ENCODE measurements around the gene KPNB1. TPM values are rescaled to one million over a fixed set of nuclear protein-coding genes. Genes with fewer than 3 reads are reported as not detected.
A peak's percentile ranks its signal among the peaks of the same experiment; 100 is the strongest.

KPNB1 gene
- total RNA-seq, 3 donors from 2014 or later, result 162 to 269 (median 217) TPM

DNA sequence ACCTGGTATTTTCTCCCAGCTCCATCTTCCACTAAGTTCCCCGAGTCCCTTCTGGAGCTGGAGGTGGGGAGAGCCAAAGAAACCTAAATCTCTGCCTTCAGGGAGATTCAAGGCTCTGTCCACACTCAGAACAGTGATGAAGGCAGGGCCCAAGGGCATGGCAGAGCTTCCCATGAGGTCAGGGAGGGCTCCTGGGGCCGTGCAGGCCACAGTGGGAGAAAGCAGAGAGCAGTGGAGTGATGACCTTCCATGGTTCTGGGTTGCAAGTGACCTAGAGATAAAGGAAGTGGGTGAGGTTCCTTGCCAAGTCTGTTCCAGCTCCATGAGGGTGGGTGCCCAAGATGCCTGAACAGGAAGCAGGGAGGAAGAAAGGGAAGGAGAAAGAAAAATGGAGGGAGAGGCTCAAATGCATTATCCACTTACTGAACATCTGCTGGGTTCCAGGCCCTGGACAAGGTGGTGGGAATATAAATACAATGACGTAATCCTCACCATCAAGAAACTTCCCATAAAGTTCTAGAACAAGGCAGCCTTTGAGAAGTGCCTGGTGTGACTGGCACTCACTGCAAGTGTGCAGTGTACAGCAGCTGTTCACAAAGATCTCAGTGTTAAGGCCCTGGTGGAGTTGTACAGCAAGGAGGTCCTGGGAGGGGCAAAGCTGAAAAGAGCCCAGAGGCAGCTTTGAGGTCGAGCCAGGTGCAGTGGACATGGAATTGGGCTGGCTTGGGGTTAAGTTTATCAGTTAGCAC, 57.5 kb downstream of the KPNB1 start:
- Histone ChIP-seq H3K4me1 (ENCODE audit: low read depth) (peaks cover 3% of the 10 kb centered on the region), H3K36me3 (ENCODE audit: low read depth) (no peaks in the 10 kb centered on the region), H3K9me3 (no peaks in the 10 kb centered on the region), H3K4me3 (no peak overlapping the region)
- DNase-seq (peak in 2 of 3 donors; percentile 16 to 21), ATAC-seq (peak; percentile 39)
- TF ChIP-seq CTCF (IDR thresholded peaks at IDR 0.05), result no peak
- intact Hi-C loops (cut with DNase I, micrococcal nuclease), result no loop called here

- ATAC-seq, result no peak
- no peak for DNase-seq
- intact Hi-C loops (cut with DNase I, micrococcal nuclease), result no loop called here
- no peak for TF ChIP-seq CTCF (IDR thresholded peaks at IDR 0.05)
- H3K4me1 ChIP-seq (ENCODE audit: low read depth), result peaks cover 3% of the 10 kb centered on the region
- H3K4me3 ChIP-seq, result no peak overlapping the region
- no peaks in the 10 kb centered on the region for H3K36me3 ChIP-seq (ENCODE audit: low read depth)
- H3K9me3 ChIP-seq, result no peaks in the 10 kb centered on the region
These were observed 58.2 kb downstream of the KPNB1 start for GRCh38 chr17:47707884-47708283.

DNA sequence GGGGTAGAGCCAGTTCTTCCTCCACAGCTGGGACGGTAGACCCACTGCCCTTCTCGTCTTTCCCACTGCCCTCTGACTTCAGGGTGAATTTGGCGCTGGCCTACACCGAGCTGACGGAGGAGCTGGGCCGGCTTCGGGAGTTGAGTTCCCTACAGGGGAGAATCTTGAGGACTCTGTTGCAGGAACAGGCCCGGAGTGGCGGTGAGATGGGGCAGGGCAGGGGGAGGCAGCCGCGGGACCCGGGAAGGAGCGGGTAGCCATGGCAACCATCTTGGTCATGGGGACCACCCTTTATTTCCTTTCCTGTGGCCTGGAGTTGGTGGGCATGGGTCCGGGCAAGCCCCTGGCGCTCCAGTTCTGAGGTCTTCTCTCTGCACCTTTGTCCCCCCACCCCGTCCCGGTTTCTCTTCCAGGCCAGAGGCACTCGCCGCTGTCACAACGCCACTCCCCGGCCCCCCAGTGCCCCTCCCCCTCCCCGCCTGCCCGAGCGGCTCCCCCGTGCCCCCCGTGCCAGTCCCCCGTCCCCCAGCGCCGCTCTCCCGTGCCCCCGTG, 58.7 kb downstream of the KPNB1 start:
- ATAC-seq (no peak), DNase-seq (peak in 2 of 3 donors; percentile 25 to 46)
- H3K4me3 ChIP-seq, result no peak overlapping the region
- no peaks in the 10 kb centered on the region for H3K9me3 ChIP-seq
- peaks cover 3% of the 10 kb centered on the region for H3K4me1 ChIP-seq (ENCODE audit: low read depth)
- TF ChIP-seq CTCF (IDR thresholded peaks at IDR 0.05), result no peak
- intact Hi-C loops (cut with DNase I, micrococcal nuclease), result no loop called here
- no peaks in the 10 kb centered on the region for H3K36me3 ChIP-seq (ENCODE audit: low read depth)

- intact Hi-C loops (cut with DNase I, micrococcal nuclease), result no loop called here
- Histone ChIP-seq H3K9me3 (no peaks in the 10 kb centered on the region), H3K4me3 (no peak overlapping the region), H3K36me3 (ENCODE audit: low read depth) (no peaks in the 10 kb centered on the region), H3K4me1 (ENCODE audit: low read depth) (peaks cover 3% of the 10 kb centered on the region)
- no peak for TF ChIP-seq CTCF (IDR thresholded peaks at IDR 0.05)
- ATAC-seq (peak; percentile 73), DNase-seq (peak; percentile 39 to 59 (median 53))
These were observed 59.3 kb downstream of the KPNB1 start for GRCh38 chr17:47708864-47709541.

DNA sequence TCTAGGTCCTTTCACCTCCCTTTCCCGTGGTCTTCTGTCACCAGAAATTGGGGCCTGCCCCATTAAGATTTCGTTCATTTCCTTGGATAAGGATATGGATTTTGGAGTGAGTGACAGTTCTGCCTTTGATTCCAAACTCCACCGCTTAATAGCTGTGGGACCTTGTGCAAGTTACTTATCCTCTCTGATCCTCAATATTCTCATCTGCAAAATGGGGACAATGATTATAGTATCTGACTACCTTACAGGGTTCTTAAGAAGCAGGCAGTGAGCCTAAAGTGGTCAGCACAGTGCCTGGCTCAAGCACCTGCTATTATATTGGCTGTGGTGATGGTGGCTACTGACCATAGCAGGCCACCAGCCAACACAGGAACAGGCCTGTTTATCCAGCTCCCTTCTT, 59.9 kb downstream of the KPNB1 start:
- no peak for ATAC-seq
- H3K4me3 ChIP-seq, result no peak overlapping the region

More for the DNA sequence above, 59.9 kb downstream of the KPNB1 start:
- peaks cover 3% of the 10 kb centered on the region for H3K4me1 ChIP-seq (ENCODE audit: low read depth)
- intact Hi-C loops (cut with DNase I, micrococcal nuclease), result no loop called here
- H3K9me3 ChIP-seq, result no peaks in the 10 kb centered on the region
- H3K36me3 ChIP-seq (ENCODE audit: low read depth), result no peaks in the 10 kb centered on the region
- no peak for DNase-seq
- TF ChIP-seq CTCF (IDR thresholded peaks at IDR 0.05), result no peak

Measured in mucosa of descending colon (tissue), 3 donors.